HUES64 (cell line): Measurements from ENCODE around the gene NOPCHAP1.

ENCODE experiments used
- H3K27ac ChIP-seq: 2 replicates; pipeline ENCODE4 v1.7.0; 2013; ENCODE audit warnings: low read depth, low read length, inconsistent platforms
- H3K27me3 ChIP-seq: 2 replicates; pipeline ENCODE4 v1.6.1; 2013; ENCODE audit warnings: mild to moderate bottlenecking, low read length; ENCODE audit not compliant: insufficient read depth
- H3K36me3 ChIP-seq: 2 replicates; pipeline ENCODE4 v1.6.1; 2013; ENCODE audit warnings: mild to moderate bottlenecking, low read length; ENCODE audit not compliant: insufficient read depth
- H3K4me1 ChIP-seq: 2 replicates; pipeline ENCODE4 v1.6.1; 2013; ENCODE audit warnings: mild to moderate bottlenecking, low read length, moderate library complexity; ENCODE audit not compliant: insufficient read depth
- H3K4me3 ChIP-seq: 2 replicates; pipeline ENCODE4 v1.5.1; 2013; ENCODE audit warnings: mild to moderate bottlenecking, low read length, moderate library complexity
- H3K9ac ChIP-seq: 2 replicates; pipeline ENCODE4 v1.6.1; 2013; ENCODE audit warnings: mild to moderate bottlenecking, low read depth, low read length
- H3K9me3 ChIP-seq: 2 replicates; pipeline ENCODE4 v1.6.1; 2013; ENCODE audit warnings: low read depth, low read length; ENCODE audit not compliant: insufficient read depth
- WGBS: fragments of 150-250, 120-280 bp; methylation state at CpG from one replicate; pipeline ENCODE4 v1.1.7; 2013; ENCODE audit warnings: missing lambda C conversion rate; 5-methylcytosine and 5-hydroxymethylcytosine counted together

NOPCHAP1 gene

GRCh38 chr12:104955703-104956102, 30.4 kb upstream of the NOPCHAP1 start:
- Histone ChIP-seq H3K36me3 (no peaks in the 10 kb centered on the region), H3K27me3 (peaks cover 36% of the 10 kb centered on the region), H3K27ac (no peak overlapping the region), H3K4me1 (0 out of 2 replicates have a peak, but pooled peaks cover 4% of the 10 kb centered on the region), H3K9me3 (no peaks in the 10 kb centered on the region), H3K9ac (no peak overlapping the region), H3K4me3 (no peak overlapping the region)
- WGBS: 91% methylated on average over 2 of the region's 2 CpGs

DNA sequence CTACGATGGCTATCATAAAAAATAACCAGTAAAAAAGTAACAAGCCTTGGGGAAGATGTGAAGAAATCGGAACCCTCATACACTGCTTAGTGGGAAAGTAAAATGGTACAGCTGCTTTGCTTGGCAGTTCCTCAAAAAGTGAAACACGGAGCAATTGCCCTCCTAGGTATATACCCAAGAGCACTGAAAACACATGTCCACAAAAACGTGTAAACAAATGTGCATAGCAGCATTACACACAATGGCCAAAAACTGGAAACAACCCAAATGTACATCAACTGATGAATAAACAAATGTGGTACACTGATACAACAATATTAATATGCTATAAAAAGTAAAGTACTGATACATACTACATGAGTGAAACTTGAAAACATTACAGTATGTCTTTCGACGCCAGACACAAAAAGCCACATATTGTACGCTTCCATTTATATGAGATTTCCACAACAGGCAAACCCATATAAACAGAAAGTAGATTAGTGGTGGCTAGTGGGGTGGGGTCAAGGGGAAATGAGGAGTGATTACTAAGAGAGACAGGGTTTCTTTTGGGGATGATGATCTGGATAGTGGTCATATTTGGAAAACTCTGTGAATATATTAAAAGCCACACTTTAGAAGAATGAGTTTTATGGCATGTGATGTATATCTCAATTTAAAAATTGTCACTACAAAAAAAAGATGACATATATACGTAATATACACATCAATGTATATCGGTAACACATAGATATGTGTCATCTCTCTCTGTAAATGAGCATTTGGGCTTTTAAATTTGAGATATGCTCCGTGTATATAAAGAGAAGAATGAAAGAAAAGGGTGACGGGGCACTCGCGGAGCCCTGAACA, 29.0 kb upstream of the NOPCHAP1 start:
- 0 out of 2 replicates have a peak overlapping the region, but pooled peaks have one; percentile 64 for H3K9ac ChIP-seq
- 47% methylated on average over 9 of the region's 13 CpGs for WGBS
- H3K36me3 ChIP-seq: no peaks in the 10 kb centered on the region
- H3K27ac ChIP-seq: no peak overlapping the region
- H3K4me1 ChIP-seq: 0 out of 2 replicates have a peak, but pooled peaks cover 4% of the 10 kb centered on the region
- no peaks in the 10 kb centered on the region for H3K9me3 ChIP-seq
- H3K4me3 ChIP-seq: peak overlapping the region; percentile 89
- peaks cover 36% of the 10 kb centered on the region for H3K27me3 ChIP-seq

DNA sequence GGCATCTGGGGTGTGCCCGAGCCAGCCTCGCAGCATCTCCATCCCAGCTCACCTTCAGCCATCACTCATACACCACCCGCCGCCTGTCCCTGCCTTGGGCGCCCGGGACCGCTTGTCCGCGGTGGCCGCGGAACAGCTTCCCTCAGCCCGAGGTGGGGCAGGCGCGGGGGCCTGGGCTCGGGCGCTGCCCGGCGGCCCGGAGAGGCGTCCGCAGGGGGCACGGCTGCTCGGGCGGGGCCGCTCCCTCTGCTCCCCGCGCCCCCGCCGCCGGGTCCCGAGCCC, 28.5 kb upstream of the NOPCHAP1 start:
- Histone ChIP-seq H3K9ac (peak overlapping the region; percentile 64), H3K36me3 (no peaks in the 10 kb centered on the region), H3K4me3 (peak overlapping the region; percentile 89), H3K9me3 (no peaks in the 10 kb centered on the region), H3K27me3 (peaks cover 36% of the 10 kb centered on the region), H3K4me1 (0 out of 2 replicates have a peak, but pooled peaks cover 4% of the 10 kb centered on the region), H3K27ac (no peak overlapping the region)
- 1% methylated on average over 31 of the region's 31 CpGs for WGBS

DNA sequence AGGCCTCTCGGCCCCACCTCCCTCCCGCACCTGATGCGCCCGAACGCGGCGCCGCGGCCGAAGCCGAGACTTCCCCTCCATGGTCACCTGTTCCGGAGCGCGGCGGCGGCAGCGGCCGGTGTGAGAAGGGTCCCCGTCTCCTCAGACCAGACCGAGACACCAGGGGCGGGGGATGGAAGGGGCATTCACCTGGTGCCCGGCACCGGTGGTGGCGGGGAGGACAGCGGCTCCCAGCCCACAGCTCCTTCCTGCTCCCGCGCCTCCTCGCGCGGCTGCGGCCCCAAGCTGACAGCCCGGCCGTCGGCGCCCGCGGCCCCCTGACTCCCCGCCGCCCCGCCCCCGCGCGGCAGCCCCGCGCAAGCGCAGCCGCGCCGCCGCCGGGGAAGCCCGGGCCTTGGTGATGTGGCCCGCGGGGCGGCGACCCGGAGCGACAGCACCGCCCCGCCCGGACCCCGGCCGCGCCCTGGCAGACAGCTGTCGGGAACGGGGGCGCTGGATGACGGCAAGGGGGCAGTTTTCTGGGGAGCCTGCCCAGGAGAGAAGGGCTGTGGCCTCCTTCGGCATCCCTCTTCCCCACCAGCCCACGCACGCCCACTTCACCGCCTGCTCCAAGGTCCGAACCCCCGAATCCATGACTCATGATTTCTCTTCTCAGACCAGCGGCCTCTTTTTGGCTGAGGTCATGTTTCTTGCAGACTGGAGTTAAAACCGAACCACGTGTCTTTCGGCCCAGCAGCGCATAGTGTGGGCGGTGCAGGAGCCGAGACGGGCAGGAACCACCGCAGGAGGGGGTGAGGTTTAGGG, 27.9 kb upstream of the NOPCHAP1 start, which contains the start of gene SLC41A2:
TSS of gene SLC41A2 (minus strand) at position 290 of the 804 bp plus-strand sequence. CDS start 29,763 bp downstream, outside the sequence.
- peak within 1 kb of the TSS; percentile 43; the same call in 1 of the 2 replicates for H3K27ac ChIP-seq
- H3K9me3 ChIP-seq: no peaks in the 10 kb centered on the region
- H3K9ac ChIP-seq: peak within 1 kb of the TSS; percentile 85
- peak within 1 kb of the TSS; percentile 89 for H3K4me3 ChIP-seq
- peaks cover 36% of the 10 kb centered on the region for H3K27me3 ChIP-seq
- H3K36me3 ChIP-seq: no peaks in the 10 kb centered on the region
- 1% methylated on average over 83 of the region's 83 CpGs for WGBS
- 0 out of 2 replicates have a peak, but pooled peaks cover 4% of the 10 kb centered on the region for H3K4me1 ChIP-seq

- Histone ChIP-seq H3K27ac (peak overlapping the region; percentile 43; the same call in 1 of the 2 replicates), H3K4me1 (0 out of 2 replicates have a peak, but pooled peaks cover 4% of the 10 kb centered on the region), H3K27me3 (peaks cover 36% of the 10 kb centered on the region), H3K36me3 (no peaks in the 10 kb centered on the region), H3K4me3 (peak overlapping the region; percentile 89), H3K9ac (peak overlapping the region; percentile 85), H3K9me3 (no peaks in the 10 kb centered on the region)
- 63% methylated on average over 14 of the region's 14 CpGs for whole genome bisulfite sequencing
Measured at GRCh38 chr12:104958805-104959334, 27.2 kb upstream of the NOPCHAP1 start.

GRCh38 chr12:104959335-104959841, 26.7 kb upstream of the NOPCHAP1 start:
- H3K27ac ChIP-seq: no peak overlapping the region
- no peaks in the 10 kb centered on the region for H3K9me3 ChIP-seq
- 94% methylated on average over 2 of the region's 2 CpGs for WGBS
- no peak overlapping the region for H3K9ac ChIP-seq
- no peaks in the 10 kb centered on the region for H3K36me3 ChIP-seq
- H3K4me3 ChIP-seq: no peak overlapping the region
- 0 out of 2 replicates have a peak, but pooled peaks cover 4% of the 10 kb centered on the region for H3K4me1 ChIP-seq
- peaks cover 36% of the 10 kb centered on the region for H3K27me3 ChIP-seq

- 0 out of 2 replicates have a peak, but pooled peaks cover 4% of the 10 kb centered on the region for H3K4me1 ChIP-seq
- no peak overlapping the region for H3K4me3 ChIP-seq
- 91% methylated on average over 4 of the region's 4 CpGs for WGBS
- H3K27ac ChIP-seq: no peak overlapping the region
- no peaks in the 10 kb centered on the region for H3K36me3 ChIP-seq
- H3K9me3 ChIP-seq: no peaks in the 10 kb centered on the region
- H3K27me3 ChIP-seq: peaks cover 34% of the 10 kb centered on the region
- no peak overlapping the region for H3K9ac ChIP-seq
Measured at GRCh38 chr12:104960464-104960863, 25.7 kb upstream of the NOPCHAP1 start.

- no peak overlapping the region for H3K4me3 ChIP-seq
- no peak overlapping the region for H3K27ac ChIP-seq
- no peaks in the 10 kb centered on the region for H3K9me3 ChIP-seq
- 95% methylated on average over 6 of the region's 6 CpGs for WGBS
- no peaks in the 10 kb centered on the region for H3K36me3 ChIP-seq
- H3K9ac ChIP-seq: no peak overlapping the region
- 0 out of 2 replicates have a peak, but pooled peaks cover 3% of the 10 kb centered on the region for H3K4me1 ChIP-seq
- peaks cover 9% of the 10 kb centered on the region; the same call in 1 of the 2 replicates for H3K27me3 ChIP-seq
Measured at GRCh38 chr12:104963757-104964156, 22.4 kb upstream of the NOPCHAP1 start.

GRCh38 chr12:104964167-104964855, 21.8 kb upstream of the NOPCHAP1 start:
- H3K9ac ChIP-seq: no peak overlapping the region
- WGBS: 91% methylated on average over 8 of the region's 8 CpGs
- no peak overlapping the region for H3K4me3 ChIP-seq
- H3K9me3 ChIP-seq: no peaks in the 10 kb centered on the region
- peaks cover 4% of the 10 kb centered on the region; the same call in 1 of the 2 replicates for H3K27me3 ChIP-seq
- H3K27ac ChIP-seq: no peak overlapping the region
- no peaks in the 10 kb centered on the region for H3K4me1 ChIP-seq
- no peaks in the 10 kb centered on the region for H3K36me3 ChIP-seq

GRCh38 chr12:104964856-104965205, 21.3 kb upstream of the NOPCHAP1 start:
- 79% methylated on average over 2 of the region's 2 CpGs for WGBS

More at GRCh38 chr12:104964856-104965205, 21.3 kb upstream of the NOPCHAP1 start:
- no peaks in the 10 kb centered on the region for H3K27me3 ChIP-seq
- no peak overlapping the region for H3K9ac ChIP-seq
- no peaks in the 10 kb centered on the region for H3K9me3 ChIP-seq
- H3K4me3 ChIP-seq: no peak overlapping the region
- H3K36me3 ChIP-seq: no peaks in the 10 kb centered on the region
- H3K27ac ChIP-seq: no peak overlapping the region
- H3K4me1 ChIP-seq: no peaks in the 10 kb centered on the region
